ENCODE data around the gene MRPL40.

DNA sequence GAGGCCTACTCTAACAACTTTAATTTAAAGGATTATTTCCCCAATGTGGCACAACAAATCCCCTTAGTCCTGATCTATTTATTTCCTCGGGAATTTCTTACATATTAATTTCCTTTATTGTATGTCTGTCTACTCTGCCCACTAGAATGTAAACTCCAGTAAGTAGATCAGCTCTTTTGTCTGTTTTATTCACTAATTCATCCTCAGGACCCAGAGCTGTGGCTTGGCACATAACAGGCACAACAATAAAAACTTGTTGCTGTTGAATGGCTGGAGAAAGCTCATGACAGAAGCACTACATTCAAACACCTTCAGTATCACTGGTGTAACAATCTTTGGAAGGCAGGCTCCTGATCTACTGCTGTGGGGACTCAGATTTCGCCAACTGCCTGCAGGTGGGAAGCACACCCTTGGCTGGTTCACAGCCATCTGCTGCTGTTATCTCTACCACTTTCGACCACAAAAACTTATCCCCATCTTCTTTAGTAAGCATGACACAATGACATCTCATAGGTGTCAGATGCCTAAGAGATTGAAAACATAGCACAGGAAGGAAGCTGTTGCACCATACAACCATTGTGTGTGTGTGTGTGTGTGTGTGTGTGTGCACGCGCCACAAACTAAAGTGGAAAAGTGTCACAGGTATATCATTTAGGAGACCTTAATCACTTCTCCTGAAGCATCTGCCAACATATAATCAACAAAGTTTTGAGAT lies 12.7 kb upstream of the MRPL40 start:
- TF ChIP-seq CTCF (IDR thresholded peaks at IDR 0.05; ENCODE audit: poor library complexity, severe bottlenecking) (no peak), EP300 (conservative IDR thresholded peaks at IDR 0.05; ENCODE audit: poor library complexity, severe bottlenecking) (no peak), RAD21 (conservative IDR thresholded peaks at IDR 0.05) (no peak), POLR2AphosphoS5 (IDR thresholded peaks at IDR 0.05) (no peak), TAF1 (IDR thresholded peaks at IDR 0.05; ENCODE audit: low read depth) (no peak), SMC3 (conservative IDR thresholded peaks at IDR 0.05; ENCODE audit: poor library complexity) (no peak), REST (IDR thresholded peaks at IDR 0.05; ENCODE audit: borderline replicate concordance) (no peak)
